Colonic mucosa (tissue), 4 donors: Measurements from ENCODE around the gene MMP15. TPM values are rescaled to one million over a fixed set of nuclear protein-coding genes. Genes with fewer than 3 reads are reported as not detected.
"Not testable (repeated sequence)": the region's sequence is repeated elsewhere in the genome, so short reads cannot be mapped to it uniquely, and the experiment has no call there.

ENCODE experiments used
- DNase-seq: peaks from one replicate; pipeline ENCODE4 v3.0.0-alpha.2; 2020
- H3K27ac ChIP-seq: fragments of 200-600 bp; one replicate; pipeline ENCODE4 v1.8.0; 2021
- H3K27me3 ChIP-seq: fragments of 200-600 bp; one replicate; pipeline ENCODE4 v1.8.0; 2021
- H3K36me3 ChIP-seq: fragments of 200-600 bp; one replicate; pipeline ENCODE4 v1.8.0; 2021
- H3K4me1 ChIP-seq: fragments of 200-600 bp; one replicate; pipeline ENCODE4 v1.8.0; 2021; ENCODE audit warnings: mild to moderate bottlenecking
- H3K4me3 ChIP-seq: fragments of 200-600 bp; one replicate; pipeline ENCODE4 v1.8.0; 2021
- H3K9ac ChIP-seq, 2 donors: one replicate each; pipeline ENCODE4 v1.7.0; 2013; ENCODE audit warnings: control low read depth in 2 of 2, low read depth in 2 of 2, low read length in 2 of 2
- H3K9me3 ChIP-seq: fragments of 200-600 bp; one replicate; pipeline ENCODE4 v1.8.0; 2021
- CTCF ChIP-seq: fragments of 200-600 bp; IDR thresholded peaks from one replicate; pipeline ENCODE4 v1.8.0; 2022; ENCODE audit warnings: antibody characterized with exemption, mild to moderate bottlenecking
- intact Hi-C: fragments of 100-400 bp; cut with DNase I; formaldehyde crosslinking; loops from one replicate; pipeline ENCODE4 v1.14.1; 2022
- total RNA-seq, 2 donors: library from RNA; stranded (reverse); fragmentation: NEBNext Ultra II Directional in 1 of 2; extraction: Animal tissue kit (Norgen Biotek cat#: 25700) in 1 of 2; gene quantifications; one replicate each; pipeline ENCODE4 v1.2.1, GENCODE V29; 2021
- donor health status: healthy.
- donor health status: DM: no; HTN: no; CAD: no.
- donor health status: DM: no; HTN: no; CAD: no.

MMP15 gene
- total RNA-seq, 2 donors from 2014 or later = 79.2 to 126 TPM

GRCh38 chr16:58074657-58075056 is 49.1 kb downstream of the MMP15 start:
- H3K4me3 ChIP-seq = no peak overlapping the region
- TF ChIP-seq CTCF = no peak
- H3K9ac ChIP-seq = no peak overlapping the region
- H3K27ac ChIP-seq = no peak overlapping the region
- no peaks in the 10 kb centered on the region for H3K36me3 ChIP-seq
- DNase-seq = no peak
- H3K4me1 ChIP-seq = no peaks in the 10 kb centered on the region
- no peaks in the 10 kb centered on the region for H3K27me3 ChIP-seq
- intact Hi-C loops = no loop called here
- no peaks in the 10 kb centered on the region for H3K9me3 ChIP-seq

GRCh38 chr16:58076514-58076913 is 51.0 kb downstream of the MMP15 start:
- DNase-seq = no peak
- TF ChIP-seq CTCF = no peak
- Histone ChIP-seq H3K4me1 (no peaks in the 10 kb centered on the region), H3K36me3 (no peaks in the 10 kb centered on the region), H3K27me3 (no peaks in the 10 kb centered on the region), H3K9me3 (no peaks in the 10 kb centered on the region), H3K9ac (no peak overlapping the region), H3K4me3 (no peak overlapping the region), H3K27ac (no peak overlapping the region)
- intact Hi-C loops = no loop called here

GRCh38 chr16:58077796-58078195 is 52.2 kb downstream of the MMP15 start:
- no peak for DNase-seq
- Histone ChIP-seq H3K4me3 (no peak overlapping the region), H3K27ac (no peak overlapping the region), H3K36me3 (no peaks in the 10 kb centered on the region), H3K9ac (no peak overlapping the region), H3K4me1 (no peaks in the 10 kb centered on the region), H3K27me3 (no peaks in the 10 kb centered on the region), H3K9me3 (no peaks in the 10 kb centered on the region)
- intact Hi-C loops = no loop called here
- TF ChIP-seq CTCF = no peak

GRCh38 chr16:58080657-58081056 is 55.1 kb downstream of the MMP15 start:
- intact Hi-C loops, H3K9me3 ChIP-seq: not testable (repeated sequence)

GRCh38 chr16:58082381-58082780 is 56.8 kb downstream of the MMP15 start:
- H3K27me3 ChIP-seq = no peaks in the 10 kb centered on the region
- no peak for DNase-seq
- H3K27ac ChIP-seq = no peak overlapping the region
- TF ChIP-seq CTCF = no peak
- intact Hi-C loops = no loop called here
- H3K9me3 ChIP-seq = no peaks in the 10 kb centered on the region
- no peak overlapping the region for H3K9ac ChIP-seq
- no peaks in the 10 kb centered on the region for H3K36me3 ChIP-seq
- H3K4me3 ChIP-seq = no peak overlapping the region
- H3K4me1 ChIP-seq = no peaks in the 10 kb centered on the region

More at GRCh38 chr16:58080657-58081056, 55.1 kb downstream of the MMP15 start:
- not testable (repeated sequence) for H3K27me3 ChIP-seq, H3K36me3 ChIP-seq, H3K9ac ChIP-seq, DNase-seq, H3K4me1 ChIP-seq, H3K27ac ChIP-seq, H3K4me3 ChIP-seq

- no peak for TF ChIP-seq CTCF
- Histone ChIP-seq H3K27me3 (no peaks in the 10 kb centered on the region), H3K9me3 (no peaks in the 10 kb centered on the region), H3K9ac (no peak overlapping the region), H3K4me1 (no peaks in the 10 kb centered on the region), H3K36me3 (no peaks in the 10 kb centered on the region), H3K27ac (no peak overlapping the region), H3K4me3 (no peak overlapping the region)
- no peak for DNase-seq
- intact Hi-C loops = no loop called here
Measured at GRCh38 chr16:58084635-58085034, 59.1 kb downstream of the MMP15 start.
